Left lobe of liver (tissue), 2 donors: ENCODE measurements around the gene ARHGAP9. TPM values are rescaled to one million over a fixed set of nuclear protein-coding genes. Genes with fewer than 3 reads are reported as not detected.
"Not testable (repeated sequence)": the region's sequence is repeated elsewhere in the genome, so short reads cannot be mapped to it uniquely, and the experiment has no call there.

Experiments used
- ATAC-seq: fragments of 200-7000 bp; cut with Tn5 transposase; one replicate; pipeline ENCODE4 v1.9.1; 2020; ENCODE audit warnings: mild to moderate bottlenecking, moderate library complexity
- DNase-seq: peaks from one replicate; pipeline ENCODE4 v3.0.0-alpha.2; 2020; ENCODE audit warnings: low spot score
- total RNA-seq: library from RNA; stranded (reverse); gene quantifications from one replicate; pipeline ENCODE4 v1.2.1, GENCODE V29; 2021
- donor health status: DM: no; HTN: no; CAD: no; lungs with moderate emphysema.
- donor health status: DM: no; HTN: yes; CAD: no.

Gene ARHGAP9
- total RNA-seq, 1 donor from 2014 or later = 4.3 TPM

GRCh38 chr12:57460468-57460784, 19.2 kb downstream of the ARHGAP9 start:
- DNase-seq (no peak), ATAC-seq (no peak)

DNA sequence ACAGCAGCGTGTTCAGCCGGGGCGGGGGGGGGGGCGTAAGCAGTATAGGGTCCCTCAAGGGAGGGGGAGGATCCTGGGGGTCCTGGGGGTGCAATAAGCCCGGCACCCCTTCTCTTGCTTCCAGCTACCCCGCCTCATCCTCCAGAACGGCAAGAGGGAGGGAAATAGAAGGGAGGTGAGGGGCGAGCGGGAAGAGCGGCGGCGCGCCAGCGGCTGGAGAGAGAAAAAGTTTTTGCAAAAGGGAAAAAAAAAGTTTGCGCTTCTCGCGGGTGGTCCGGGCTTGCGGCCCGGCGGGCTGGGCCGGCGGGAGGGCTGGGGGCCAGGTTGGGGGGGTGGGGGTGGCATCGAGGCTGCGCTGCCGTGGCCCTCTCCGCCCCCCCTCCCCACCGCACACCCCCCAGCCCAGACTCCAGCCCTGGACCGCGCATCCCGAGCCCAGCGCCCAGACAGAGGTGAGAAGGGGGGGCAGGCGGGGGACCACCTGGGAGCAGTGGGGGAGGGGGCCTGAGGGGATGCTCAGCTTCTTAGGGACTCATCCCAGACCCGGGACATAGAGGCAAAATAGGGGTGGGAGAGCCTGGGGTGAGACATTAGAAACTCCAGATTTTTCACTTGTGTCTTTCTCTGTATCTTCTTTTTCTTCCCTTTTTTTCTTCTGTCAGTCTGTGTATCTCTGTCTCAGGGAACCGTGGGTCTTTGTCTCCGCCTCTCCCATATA, 19.8 kb downstream of the ARHGAP9 start, which contains the start of gene GLI1:
Gene GLI1 (plus strand): TSS at position 36 of the 718 bp plus-strand sequence. CDS start 3,907 bp downstream, outside the sequence.
- no peak for ATAC-seq
- DNase-seq = no peak

DNA sequence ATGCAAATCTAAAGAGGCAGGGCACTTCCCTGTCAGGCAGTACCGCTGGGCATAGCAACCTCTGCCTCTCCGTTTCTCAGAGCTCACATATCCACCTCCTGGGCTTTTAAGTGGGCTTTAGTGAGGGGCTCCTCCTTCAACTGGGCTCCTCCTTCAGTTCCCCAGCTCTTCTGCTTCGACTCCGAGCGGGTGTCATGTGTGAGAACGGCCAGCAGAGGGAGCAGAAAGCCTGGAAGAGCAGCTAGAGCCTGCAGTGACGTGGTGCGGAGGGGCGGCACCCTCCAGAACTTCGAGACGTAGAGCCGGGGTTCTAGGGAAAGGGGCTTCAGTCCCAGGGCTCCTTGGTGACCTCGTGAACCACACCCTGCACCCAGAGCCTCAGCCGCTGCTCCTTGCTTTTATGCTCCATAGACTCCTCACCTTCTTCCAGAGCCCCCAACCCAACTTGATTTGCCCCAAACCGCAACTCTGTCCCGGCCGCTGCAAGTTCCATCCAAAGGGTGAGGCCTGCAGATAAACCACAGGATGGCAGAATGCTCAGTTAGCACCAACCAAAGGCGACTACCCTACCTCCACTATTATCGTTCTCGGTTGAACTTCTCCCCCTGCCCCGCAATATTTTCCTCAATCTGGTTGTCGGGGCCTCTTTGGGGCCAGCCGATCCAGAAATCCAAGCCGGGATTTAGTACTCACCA, 20.5 kb downstream of the ARHGAP9 start:
- DNase-seq = peak; percentile 91
- ATAC-seq = peak; percentile 53

GRCh38 chr12:57458665-57459054, 21.0 kb downstream of the ARHGAP9 start:
- ATAC-seq (no peak), DNase-seq (no peak)

GRCh38 chr12:57456737-57457490, 22.8 kb downstream of the ARHGAP9 start:
- no peak for DNase-seq
- ATAC-seq = no peak

DNA sequence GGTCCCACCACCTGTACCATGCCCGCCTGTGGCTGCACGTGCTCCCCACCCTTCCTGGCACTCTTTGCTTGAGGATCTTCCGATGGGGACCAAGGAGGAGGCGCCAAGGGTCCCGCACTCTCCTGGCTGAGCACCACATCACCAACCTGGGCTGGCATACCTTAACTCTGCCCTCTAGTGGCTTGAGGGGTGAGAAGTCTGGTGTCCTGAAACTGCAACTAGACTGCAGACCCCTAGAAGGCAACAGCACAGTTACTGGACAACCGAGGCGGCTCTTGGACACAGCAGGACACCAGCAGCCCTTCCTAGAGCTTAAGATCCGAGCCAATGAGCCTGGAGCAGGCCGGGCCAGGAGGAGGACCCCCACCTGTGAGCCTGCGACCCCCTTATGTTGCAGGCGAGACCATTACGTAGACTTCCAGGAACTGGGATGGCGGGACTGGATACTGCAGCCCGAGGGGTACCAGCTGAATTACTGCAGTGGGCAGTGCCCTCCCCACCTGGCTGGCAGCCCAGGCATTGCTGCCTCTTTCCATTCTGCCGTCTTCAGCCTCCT, 23.4 kb downstream of the ARHGAP9 start:
- DNase-seq (no peak), ATAC-seq (peak; percentile 9)

GRCh38 chr12:57455374-57456144, 24.1 kb downstream of the ARHGAP9 start:
- DNase-seq (no peak), ATAC-seq (peak; percentile 5)

- DNase-seq (peak; percentile 98), ATAC-seq (peak; percentile 49)
These were observed 24.9 kb downstream of the ARHGAP9 start, which contains the start of gene INHBE for GRCh38 chr12:57454566-57455373. INHBE (plus strand) TSS chr12:57455307; CDS start chr12:57455537, 230 bp downstream.

DNA sequence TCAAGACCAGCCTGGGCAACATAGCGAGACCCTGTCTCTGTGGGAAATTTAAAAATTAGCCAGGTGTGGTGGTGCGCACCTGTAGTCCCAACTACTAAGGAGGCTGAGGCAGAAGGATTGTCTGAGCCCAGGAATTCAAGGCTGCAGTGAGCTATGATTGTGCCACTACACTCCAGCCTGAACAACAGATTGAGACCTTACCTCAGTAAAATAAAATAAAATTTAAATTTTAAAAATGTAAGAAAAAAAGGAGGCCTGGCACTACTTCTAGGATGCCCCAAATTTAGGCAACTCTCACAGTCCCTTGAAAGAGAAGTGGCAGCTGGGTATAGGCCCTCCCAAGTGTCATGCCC, 25.5 kb downstream of the ARHGAP9 start:
- no peak for ATAC-seq
- no peak for DNase-seq

- DNase-seq (peak; percentile 80), ATAC-seq (peak; percentile 49)
These were observed 26.6 kb downstream of the ARHGAP9 start for GRCh38 chr12:57452937-57453509.

DNA sequence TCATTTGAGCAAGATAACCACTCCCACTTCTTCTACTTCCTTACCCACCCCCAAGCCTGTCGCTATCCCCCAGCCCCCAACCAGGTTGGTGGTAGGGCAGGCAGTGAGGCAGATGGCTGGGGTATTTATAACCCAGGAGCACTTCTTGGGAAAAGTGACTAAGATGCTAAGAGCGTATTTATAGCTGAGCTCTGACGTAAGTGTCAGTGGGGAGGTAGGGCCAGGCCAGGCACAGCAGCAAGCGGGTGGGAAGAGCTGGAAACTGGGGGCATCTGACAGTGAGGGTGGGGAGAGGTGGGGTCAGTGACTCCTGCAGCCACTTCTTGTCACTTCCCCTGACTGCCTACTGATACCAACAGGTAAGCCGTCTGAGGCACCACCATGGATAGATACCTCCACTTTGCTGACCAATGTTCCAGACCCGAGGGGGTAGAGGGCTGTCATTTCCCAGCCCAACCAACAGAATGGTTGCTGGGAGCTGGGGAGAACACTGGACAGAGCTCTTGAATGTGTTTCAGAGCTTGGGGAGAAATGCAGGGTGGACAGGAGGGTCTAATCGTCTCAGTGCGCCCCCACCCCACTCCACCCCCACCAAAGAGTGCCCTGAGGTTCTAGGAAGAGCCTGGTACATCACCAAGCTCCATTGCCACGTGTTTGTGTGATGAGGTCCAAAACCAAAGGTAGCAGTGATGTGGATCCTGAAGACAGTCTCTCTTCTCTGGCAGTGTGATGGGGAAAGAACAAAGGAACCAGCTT, 27.3 kb downstream of the ARHGAP9 start:
- DNase-seq (no peak), ATAC-seq (no peak)

DNA sequence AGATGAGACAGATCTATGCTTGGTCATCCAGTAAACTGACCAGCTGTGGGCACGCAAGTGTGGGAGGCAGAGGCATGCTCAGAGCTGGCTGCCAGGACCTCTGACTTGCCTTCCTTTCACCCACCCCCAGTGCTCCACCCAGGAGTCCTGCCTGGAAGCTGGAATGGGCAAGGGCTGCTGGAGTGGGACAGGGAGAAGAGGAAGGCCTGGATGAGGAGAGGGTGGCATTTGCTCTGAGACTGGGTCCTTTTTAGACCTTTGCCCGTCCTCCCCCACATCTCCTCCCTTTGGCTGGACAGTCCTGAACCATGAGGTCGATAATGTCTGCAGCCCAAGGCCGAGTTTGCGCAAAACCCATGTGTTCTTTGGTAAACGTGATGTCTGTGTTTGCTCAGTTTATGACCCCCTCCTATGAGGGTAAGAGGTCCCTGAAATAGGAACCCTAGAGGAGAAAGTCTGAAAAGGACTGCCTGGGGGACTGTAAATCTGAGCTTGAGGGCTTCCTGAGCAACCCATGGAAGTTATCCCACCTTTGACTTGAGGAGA, 28.4 kb downstream of the ARHGAP9 start:
- peak; percentile 97 for DNase-seq
- peak; percentile 55 for ATAC-seq

DNA sequence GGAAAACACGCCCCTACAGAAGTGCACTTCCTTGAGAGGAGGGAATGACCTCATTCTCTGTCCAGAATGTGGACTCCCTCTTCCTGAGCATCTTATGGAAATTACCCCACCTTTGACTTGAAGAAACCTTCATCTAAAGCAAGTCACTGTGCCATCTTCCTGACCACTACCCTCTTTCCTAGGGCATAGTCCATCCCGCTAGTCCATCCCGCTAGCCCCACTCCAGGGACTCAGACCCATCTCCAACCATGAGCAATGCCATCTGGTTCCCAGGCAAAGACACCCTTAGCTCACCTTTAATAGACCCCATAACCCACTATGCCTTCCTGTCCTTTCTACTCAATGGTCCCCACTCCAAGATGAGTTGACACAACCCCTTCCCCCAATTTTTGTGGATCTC, 29.6 kb downstream of the ARHGAP9 start:
- DNase-seq = no peak
- no peak for ATAC-seq

- DNase-seq = no peak
- ATAC-seq = no peak
These were observed 30.3 kb downstream of the ARHGAP9 start for GRCh38 chr12:57449375-57449774.

DNA sequence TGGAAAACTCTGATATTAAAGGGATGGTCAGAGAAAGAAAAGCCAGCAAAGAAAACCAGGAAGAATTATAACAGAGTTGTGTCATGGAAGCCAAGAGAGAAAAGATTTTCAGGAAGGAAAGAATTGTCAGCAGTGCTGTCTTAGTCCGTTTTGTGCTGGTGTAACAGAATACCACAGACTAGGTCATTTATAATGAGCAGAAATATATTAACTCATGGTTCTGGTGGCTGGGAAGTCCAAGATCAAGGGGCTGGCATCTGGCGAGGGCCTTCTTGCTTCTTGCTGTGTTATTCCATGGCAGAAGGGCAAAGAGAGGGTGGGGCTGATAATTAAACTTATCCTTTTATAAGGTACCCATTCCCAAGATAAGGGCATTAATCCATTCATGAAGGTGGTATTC, 31.0 kb downstream of the ARHGAP9 start:
- DNase-seq (no peak), ATAC-seq (no peak)

- ATAC-seq (no peak), DNase-seq (no peak)
These were observed 33.2 kb downstream of the ARHGAP9 start for GRCh38 chr12:57446292-57446960.

GRCh38 chr12:57444744-57445143, 34.9 kb downstream of the ARHGAP9 start:
- no peak for ATAC-seq
- DNase-seq = no peak

- not testable (repeated sequence) for ATAC-seq, DNase-seq
These were observed 35.3 kb downstream of the ARHGAP9 start for GRCh38 chr12:57444337-57444736.
